Naive B cell (primary cell): ENCODE results near the gene ARHGEF10L. TPM values are rescaled to one million over a fixed set of nuclear protein-coding genes. Genes with fewer than 3 reads are reported as not detected.

Experiments used
- ATAC-seq, 2 donors: fragments of 150-1000 bp; cut with Tn5 transposase; 2 replicates each; pipeline ENCODE4 v1.10.0; 2021; ENCODE audit warnings: low read depth in 2 of 2, mild to moderate bottlenecking in 2 of 2, moderate library complexity in 2 of 2
- DNase-seq: peaks from one replicate; pipeline ENCODE4 v3.0.0; 2022
- H3K27ac Mint-ChIP-seq, 6 donors: one replicate each; pipeline ENCODE4 v1.8.0; 2020 to 2022; ENCODE audit warnings: mild to moderate bottlenecking in 6 of 6, mixed read lengths in 6 of 6, moderate library complexity in 5 of 6, inconsistent platforms in 2 of 6
- H3K27me3 Mint-ChIP-seq, 3 donors: one replicate each; pipeline ENCODE4 v1.8.0; 2021 to 2022; ENCODE audit warnings: mixed read lengths in 3 of 3, mild to moderate bottlenecking in 1 of 3
- H3K36me3 Mint-ChIP-seq, 2 donors: one replicate each; pipeline ENCODE4 v1.8.0; 2020 to 2022; ENCODE audit warnings: mixed read lengths in 2 of 2, inconsistent platforms in 1 of 2, mild to moderate bottlenecking in 1 of 2
- H3K4me1 Mint-ChIP-seq, 3 donors: one replicate each; pipeline ENCODE4 v1.8.0; 2020 to 2022; ENCODE audit warnings: mixed read lengths in 3 of 3, inconsistent platforms in 1 of 3, mild to moderate bottlenecking in 1 of 3, moderate library complexity in 1 of 3
- H3K4me3 Mint-ChIP-seq, 8 donors: one replicate each; pipeline ENCODE4 v1.8.0; 2020 to 2022; ENCODE audit warnings: mild to moderate bottlenecking in 8 of 8, mixed read lengths in 8 of 8, moderate library complexity in 8 of 8, inconsistent platforms in 2 of 8
- H3K9me3 Mint-ChIP-seq, 7 donors: one replicate each; pipeline ENCODE4 v1.8.0; 2020 to 2022; ENCODE audit warnings: mixed read lengths in 7 of 7, mild to moderate bottlenecking in 5 of 7, inconsistent platforms in 2 of 7, moderate library complexity in 1 of 7
- polyA plus RNA-seq, 6 donors: library from polyadenylated mRNA; unstranded; fragments of 300-500 nt; fragmentation: Illumina TruSeq; gene quantifications; one replicate each; pipeline ENCODE4 v1.2.3, GENCODE V29; 2021; ENCODE audit warnings: low read depth in 6 of 6

Gene ARHGEF10L
- polyA plus RNA-seq, 6 donors from 2014 or later, result 0.13 to 0.29 (median 0.28) TPM; not detected in 3

DNA sequence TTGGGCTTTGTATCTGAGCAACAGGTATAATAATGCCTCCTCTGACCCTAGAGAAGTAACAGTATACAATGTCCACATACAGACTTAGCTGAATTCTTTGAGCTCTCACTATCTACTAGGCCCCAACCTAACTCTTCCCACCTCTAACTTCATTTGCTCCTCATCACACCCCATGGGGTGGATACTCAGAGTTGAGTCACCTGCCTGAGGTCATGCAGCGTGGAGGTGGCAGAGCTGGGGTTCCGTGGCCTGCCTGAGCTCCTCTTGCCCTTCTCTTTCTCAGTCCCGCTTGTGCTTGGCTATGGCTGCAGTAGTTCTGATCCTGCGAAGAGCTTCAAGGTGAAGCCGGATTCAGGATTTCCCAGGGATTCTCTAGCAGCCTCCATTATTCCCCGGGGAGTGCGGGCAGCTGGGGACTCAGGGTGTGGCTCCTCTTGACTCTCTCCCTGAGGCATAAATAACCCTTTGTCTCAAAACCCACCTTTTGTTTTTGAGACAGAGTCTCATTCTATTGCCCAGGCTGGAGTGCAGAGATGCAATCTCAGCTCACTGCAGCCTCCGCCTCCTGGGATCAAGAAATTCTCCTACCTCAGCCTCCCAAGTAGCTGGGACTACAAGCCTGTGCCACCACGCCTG, 185.7 kb downstream of the ARHGEF10L start:
- Mint-ChIP-seq H3K27ac (peak overlapping the region in 1 of 6 donors; percentile 54), H3K27me3 (peaks cover 5 to 18% (median 13%) of the 10 kb centered on the region in 3 donors), H3K4me1 (no peaks in the 10 kb centered on the region), H3K9me3 (peaks cover 0 to 11% (median 2%) of the 10 kb centered on the region in 7 donors), H3K36me3 (no peaks in the 10 kb centered on the region), H3K4me3 (peak overlapping the region in 2 of 8 donors; percentile 15 to 51)
- ATAC-seq (no peak), DNase-seq (no peak)

- Mint-ChIP-seq H3K9me3 (peaks cover 0 to 11% (median 2%) of the 10 kb centered on the region in 7 donors), H3K27me3 (peaks cover 5 to 13% (median 8%) of the 10 kb centered on the region in 3 donors), H3K27ac (no peak overlapping the region), H3K4me3 (no peak overlapping the region), H3K36me3 (no peaks in the 10 kb centered on the region), H3K4me1 (no peaks in the 10 kb centered on the region)
- ATAC-seq, result no peak
- DNase-seq, result no peak
These were observed 186.5 kb downstream of the ARHGEF10L start for GRCh38 chr1:17725811-17726582.

DNA sequence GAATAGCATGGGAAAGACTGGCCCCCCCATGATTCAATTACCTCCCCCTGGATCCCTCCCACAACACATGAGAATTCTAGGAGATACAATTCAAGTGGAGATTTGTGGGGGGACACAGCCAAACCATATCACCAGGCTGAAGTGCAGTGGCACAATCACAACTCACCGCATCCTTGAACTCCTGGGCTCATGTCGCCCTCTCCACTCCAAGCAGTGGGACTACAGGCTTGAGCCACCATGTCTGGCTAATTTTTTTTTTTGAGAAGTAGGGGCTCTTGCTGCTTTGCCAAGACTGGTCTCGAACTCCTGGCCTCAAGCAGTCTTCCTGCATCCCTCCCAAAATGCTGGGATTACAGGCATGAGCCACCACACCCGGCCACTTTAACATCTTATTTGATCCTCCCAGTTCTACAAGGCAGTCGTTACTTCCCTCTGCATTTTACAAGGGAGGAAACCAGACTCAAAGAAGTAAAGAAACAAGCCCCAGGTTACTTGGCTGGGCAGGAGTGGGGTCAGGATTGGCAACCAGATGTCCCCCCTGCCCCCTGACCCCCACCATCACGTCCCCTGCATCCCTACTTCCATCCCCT, 188.7 kb downstream of the ARHGEF10L start:
- no peaks in the 10 kb centered on the region for H3K4me1 Mint-ChIP-seq
- H3K27ac Mint-ChIP-seq, result no peak overlapping the region
- H3K9me3 Mint-ChIP-seq, result peaks cover 0 to 9% (median 2%) of the 10 kb centered on the region in 7 donors
- H3K27me3 Mint-ChIP-seq, result peaks cover 0 to 7% (median 2%) of the 10 kb centered on the region in 3 donors
- H3K4me3 Mint-ChIP-seq, result no peak overlapping the region
- no peaks in the 10 kb centered on the region for H3K36me3 Mint-ChIP-seq
- no peak for DNase-seq
- ATAC-seq, result no peak

DNA sequence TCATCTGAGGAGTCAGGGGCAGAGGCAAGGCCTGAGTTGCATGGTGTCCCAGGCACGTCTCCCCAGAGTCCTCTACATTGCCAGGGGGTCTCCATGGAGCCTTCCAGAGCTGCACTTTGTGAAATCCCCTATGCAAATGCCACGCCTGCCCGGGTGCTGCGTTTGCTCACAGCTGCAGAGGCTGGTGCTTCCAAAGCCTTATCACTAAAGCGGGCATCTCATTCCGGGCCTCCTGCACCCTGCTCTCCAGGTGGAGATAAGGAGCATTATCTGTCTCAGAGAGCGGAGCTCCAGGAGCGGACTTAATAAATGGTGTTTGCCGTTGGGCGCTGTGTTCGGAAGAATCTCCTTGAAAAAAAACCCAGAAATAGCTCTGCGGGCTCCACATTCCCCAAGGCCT, 189.8 kb downstream of the ARHGEF10L start:
- H3K27ac Mint-ChIP-seq, result no peak overlapping the region
- ATAC-seq, result no peak
- peaks cover 0 to 9% (median 2%) of the 10 kb centered on the region in 7 donors for H3K9me3 Mint-ChIP-seq
- no peaks in the 10 kb centered on the region for H3K4me1 Mint-ChIP-seq
- DNase-seq, result no peak
- H3K27me3 Mint-ChIP-seq, result peaks cover 0 to 7% (median 0%) of the 10 kb centered on the region in 3 donors
- no peaks in the 10 kb centered on the region for H3K36me3 Mint-ChIP-seq
- H3K4me3 Mint-ChIP-seq, result no peak overlapping the region

- Mint-ChIP-seq H3K4me3 (no peak overlapping the region), H3K27ac (no peak overlapping the region), H3K9me3 (peaks cover 0 to 9% (median 2%) of the 10 kb centered on the region in 7 donors), H3K36me3 (no peaks in the 10 kb centered on the region), H3K4me1 (no peaks in the 10 kb centered on the region), H3K27me3 (peaks cover 0 to 7% (median 0%) of the 10 kb centered on the region in 3 donors)
- ATAC-seq, result no peak
- no peak for DNase-seq
These were observed 190.4 kb downstream of the ARHGEF10L start for GRCh38 chr1:17729909-17730308.

- no peaks in the 10 kb centered on the region for H3K36me3 Mint-ChIP-seq
- peaks cover 0 to 9% (median 2%) of the 10 kb centered on the region in 7 donors for H3K9me3 Mint-ChIP-seq
- H3K27me3 Mint-ChIP-seq, result no peaks in the 10 kb centered on the region
- no peak overlapping the region for H3K4me3 Mint-ChIP-seq
- H3K27ac Mint-ChIP-seq, result no peak overlapping the region
- DNase-seq (no peak), ATAC-seq (no peak)
- no peaks in the 10 kb centered on the region for H3K4me1 Mint-ChIP-seq
These were observed 192.0 kb downstream of the ARHGEF10L start for GRCh38 chr1:17731460-17731859.

GRCh38 chr1:17732475-17732874, 193.0 kb downstream of the ARHGEF10L start:
- ATAC-seq (no peak), DNase-seq (no peak)
- no peaks in the 10 kb centered on the region for H3K27me3 Mint-ChIP-seq
- H3K4me1 Mint-ChIP-seq, result no peaks in the 10 kb centered on the region
- H3K9me3 Mint-ChIP-seq, result peaks cover 0 to 7% (median 2%) of the 10 kb centered on the region in 7 donors
- no peaks in the 10 kb centered on the region for H3K36me3 Mint-ChIP-seq
- peak overlapping the region in 1 of 6 donors; percentile 4 for H3K27ac Mint-ChIP-seq
- H3K4me3 Mint-ChIP-seq, result no peak overlapping the region

DNA sequence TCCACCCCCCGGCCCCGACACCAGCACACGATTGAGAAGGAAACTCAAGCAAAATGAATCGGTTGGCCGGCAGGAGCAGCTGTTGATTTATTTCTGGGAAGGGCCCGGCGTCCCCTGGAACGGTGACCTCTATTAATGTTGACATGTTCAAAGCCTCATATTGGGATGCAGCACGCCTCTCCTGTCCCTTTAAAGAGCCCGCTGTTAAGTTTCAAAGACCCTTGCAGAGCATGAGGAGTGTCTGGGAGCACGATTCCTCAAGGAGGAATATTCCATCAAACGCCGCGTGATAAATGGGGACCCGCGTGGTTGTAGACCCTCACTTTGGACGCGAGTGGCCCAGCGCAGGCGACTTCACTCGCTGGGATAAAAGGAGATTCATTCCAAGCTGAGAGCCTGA, 194.2 kb downstream of the ARHGEF10L start:
- Mint-ChIP-seq H3K27me3 (no peaks in the 10 kb centered on the region), H3K4me1 (no peaks in the 10 kb centered on the region), H3K9me3 (peaks cover 0 to 3% (median 0%) of the 10 kb centered on the region in 7 donors), H3K27ac (no peak overlapping the region), H3K36me3 (no peaks in the 10 kb centered on the region), H3K4me3 (no peak overlapping the region)
- DNase-seq (no peak), ATAC-seq (no peak)

DNA sequence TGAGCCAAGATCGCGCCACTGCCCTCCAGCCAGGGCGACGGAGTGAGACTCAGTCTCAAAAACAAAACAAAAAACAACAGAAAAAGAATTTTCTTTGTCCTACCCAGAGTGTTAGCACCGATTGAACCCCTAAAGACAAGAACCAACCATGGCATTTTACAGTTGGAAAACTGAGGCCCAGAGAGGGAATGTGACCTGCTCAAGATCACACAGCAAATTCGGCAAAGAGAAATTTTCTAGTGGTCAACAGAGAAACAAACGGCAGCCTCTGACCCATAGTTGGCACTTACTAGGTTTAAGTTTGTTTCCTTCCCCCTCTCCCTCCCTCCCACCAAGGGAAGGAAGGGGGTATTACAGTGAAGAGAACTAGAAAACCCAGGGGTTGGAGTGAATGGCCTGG, 195.1 kb downstream of the ARHGEF10L start:
- Mint-ChIP-seq H3K27ac (no peak overlapping the region), H3K9me3 (peaks cover 0 to 2% (median 0%) of the 10 kb centered on the region in 7 donors), H3K4me3 (no peak overlapping the region), H3K36me3 (no peaks in the 10 kb centered on the region), H3K27me3 (no peaks in the 10 kb centered on the region), H3K4me1 (no peaks in the 10 kb centered on the region)
- ATAC-seq (no peak), DNase-seq (no peak)

DNA sequence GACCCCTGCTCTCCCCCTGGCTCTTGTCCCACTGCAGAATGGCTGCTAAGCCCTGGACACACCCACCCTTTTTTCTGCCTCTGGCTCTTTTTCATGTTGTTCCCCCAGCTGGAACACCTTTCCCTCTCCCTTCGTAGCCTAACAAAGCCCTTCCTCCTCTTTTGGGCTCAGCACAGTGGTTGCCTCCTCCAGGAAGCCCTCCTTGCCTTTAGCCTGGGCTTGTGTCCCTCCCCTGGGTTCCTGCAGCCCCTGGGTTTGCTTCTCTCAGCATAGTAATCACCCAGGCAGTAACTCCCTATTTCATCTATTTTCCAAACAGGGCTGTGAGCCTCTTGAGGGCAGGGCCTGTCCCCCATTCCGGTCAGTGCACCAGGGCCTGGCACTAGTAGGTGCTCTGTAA, 195.8 kb downstream of the ARHGEF10L start:
- Mint-ChIP-seq H3K27ac (no peak overlapping the region), H3K9me3 (peaks cover 0 to 2% (median 0%) of the 10 kb centered on the region in 7 donors), H3K36me3 (no peaks in the 10 kb centered on the region), H3K4me3 (no peak overlapping the region), H3K27me3 (peaks cover 0 to 3% (median under 1%) of the 10 kb centered on the region in 3 donors), H3K4me1 (no peaks in the 10 kb centered on the region)
- DNase-seq (no peak), ATAC-seq (no peak)

DNA sequence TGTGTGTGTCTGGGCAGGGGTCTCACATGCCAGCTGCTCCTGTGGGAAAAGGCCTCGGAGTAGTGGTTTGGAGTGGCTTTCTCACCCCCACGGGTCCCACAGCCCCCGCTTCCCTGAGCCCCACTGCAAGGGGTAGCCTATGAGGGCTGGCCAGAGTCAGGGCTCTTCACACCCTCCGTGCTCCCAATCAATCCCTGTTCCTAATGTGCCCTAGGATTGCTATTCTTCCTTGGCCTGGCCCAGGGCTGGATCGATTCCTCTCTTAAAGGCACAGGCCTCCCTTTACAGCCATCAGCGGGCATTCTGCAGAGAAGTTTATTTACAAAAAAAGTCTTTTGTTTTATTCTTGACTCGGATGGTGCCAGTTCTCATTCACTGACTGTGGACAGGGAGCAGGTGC, 196.3 kb downstream of the ARHGEF10L start:
- H3K4me3 Mint-ChIP-seq, result no peak overlapping the region
- H3K4me1 Mint-ChIP-seq, result no peaks in the 10 kb centered on the region
- DNase-seq (no peak), ATAC-seq (no peak)
- no peak overlapping the region for H3K27ac Mint-ChIP-seq
- H3K36me3 Mint-ChIP-seq, result no peaks in the 10 kb centered on the region
- no peaks in the 10 kb centered on the region for H3K9me3 Mint-ChIP-seq
- peaks cover 0 to 7% (median 5%) of the 10 kb centered on the region in 3 donors for H3K27me3 Mint-ChIP-seq

- Mint-ChIP-seq H3K9me3 (no peaks in the 10 kb centered on the region), H3K4me3 (no peak overlapping the region), H3K4me1 (no peaks in the 10 kb centered on the region), H3K27me3 (peaks cover 0 to 16% (median 13%) of the 10 kb centered on the region in 3 donors), H3K36me3 (no peaks in the 10 kb centered on the region), H3K27ac (peak overlapping the region in 1 of 6 donors; percentile 44)
- no peak for DNase-seq
- no peak for ATAC-seq
These were observed 197.1 kb downstream of the ARHGEF10L start for GRCh38 chr1:17736625-17737024.

- DNase-seq, result no peak
- H3K9me3 Mint-ChIP-seq, result no peaks in the 10 kb centered on the region
- H3K36me3 Mint-ChIP-seq, result no peaks in the 10 kb centered on the region
- peaks cover 0 to 20% (median 19%) of the 10 kb centered on the region in 3 donors for H3K27me3 Mint-ChIP-seq
- no peak overlapping the region for H3K27ac Mint-ChIP-seq
- no peak overlapping the region for H3K4me3 Mint-ChIP-seq
- no peak for ATAC-seq
- no peaks in the 10 kb centered on the region for H3K4me1 Mint-ChIP-seq
These were observed 199.6 kb downstream of the ARHGEF10L start for GRCh38 chr1:17739050-17739449.

DNA sequence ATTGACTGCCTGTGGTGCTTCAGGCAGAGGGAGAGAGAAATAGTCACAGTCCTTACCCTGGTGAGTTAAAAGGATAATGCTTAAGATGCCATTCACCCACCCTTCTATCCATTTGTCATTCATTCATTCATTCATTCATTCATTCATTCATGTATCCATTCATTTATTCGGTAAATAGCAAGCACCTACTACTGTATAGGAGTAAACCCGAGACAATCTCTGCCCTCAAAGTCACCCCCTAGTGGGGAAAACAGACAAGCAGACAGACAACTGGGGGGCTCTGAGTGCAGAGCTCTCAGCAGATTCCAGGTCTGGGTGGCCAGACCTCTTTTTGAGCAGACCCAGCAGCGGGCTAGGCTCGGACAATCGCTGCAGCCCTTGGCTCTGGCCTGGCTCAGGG, 201.6 kb downstream of the ARHGEF10L start:
- no peak overlapping the region for H3K4me3 Mint-ChIP-seq
- ATAC-seq, result no peak
- H3K27me3 Mint-ChIP-seq, result peaks cover 0 to 23% (median 19%) of the 10 kb centered on the region in 3 donors
- DNase-seq, result no peak
- no peaks in the 10 kb centered on the region for H3K9me3 Mint-ChIP-seq
- H3K27ac Mint-ChIP-seq, result no peak overlapping the region
- H3K36me3 Mint-ChIP-seq, result no peaks in the 10 kb centered on the region
- no peaks in the 10 kb centered on the region for H3K4me1 Mint-ChIP-seq
